Astrocyte (in vitro differentiated cells and primary cell): ENCODE data around the gene LMO7. TPM values are rescaled to one million over a fixed set of nuclear protein-coding genes. Genes with fewer than 3 reads are reported as not detected.

Experiments used
- DNase-seq: peaks from one replicate; pipeline ENCODE4 v3.0.0-alpha.2; 2010; ENCODE audit warnings: low read depth
- FAIRE-seq: peaks from 2 replicates; lab custom pipeline; 2011; peaks lifted over from hg19 to GRCh38; lab: Jason Lieb, UNC
- H2AFZ ChIP-seq: 2 replicates; pipeline ENCODE4 v1.6.0; 2012; ENCODE audit warnings: low read depth, low read length, inconsistent platforms
- H3K27ac ChIP-seq: 2 replicates; pipeline ENCODE4 v1.5.1; 2011; ENCODE audit warnings: low read depth, low read length, inconsistent platforms
- H3K27me3 ChIP-seq: 2 replicates; pipeline ENCODE4 v1.6.0; 2011; ENCODE audit warnings: low read length, inconsistent platforms; ENCODE audit not compliant: insufficient read depth
- H3K36me3 ChIP-seq: 2 replicates; pipeline ENCODE4 v1.5.1; 2011; ENCODE audit warnings: low read length, inconsistent platforms; ENCODE audit not compliant: insufficient read depth
- H3K4me1 ChIP-seq: 2 replicates; pipeline ENCODE4 v1.5.1; 2011; ENCODE audit warnings: low read length, inconsistent platforms; ENCODE audit not compliant: insufficient read depth
- H3K4me2 ChIP-seq: 2 replicates; pipeline ENCODE4 v1.6.0; 2012; ENCODE audit warnings: low read length, inconsistent platforms
- H3K4me3 ChIP-seq: 2 replicates; pipeline ENCODE4 v1.5.1; 2011; ENCODE audit warnings: low read depth, mild to moderate bottlenecking, low read length, inconsistent platforms; ENCODE audit not compliant: insufficient read depth
- H3K79me2 ChIP-seq: 2 replicates; pipeline ENCODE4 v1.6.0; 2012; ENCODE audit warnings: mild to moderate bottlenecking, low read length, inconsistent platforms; ENCODE audit not compliant: insufficient read depth
- H3K9ac ChIP-seq: 2 replicates; pipeline ENCODE4 v1.6.0; 2012; ENCODE audit warnings: mild to moderate bottlenecking, low read length, inconsistent platforms
- H3K9me3 ChIP-seq: 2 replicates; pipeline ENCODE4 v1.5.1; 2012; ENCODE audit warnings: low read depth, mild to moderate bottlenecking, low read length, inconsistent platforms; ENCODE audit not compliant: insufficient read depth
- H4K20me1 ChIP-seq: 2 replicates; pipeline ENCODE4 v1.6.0; 2012; ENCODE audit warnings: low read length, inconsistent platforms; ENCODE audit not compliant: insufficient read depth
- H3K27ac Mint-ChIP-seq: one replicate; pipeline ENCODE4 v1.8.0; 2021; ENCODE audit warnings: mild to moderate bottlenecking, mixed read lengths; ENCODE audit not compliant: unreplicated experiment
- H3K27me3 Mint-ChIP-seq: one replicate; pipeline ENCODE4 v1.8.0; 2021; ENCODE audit warnings: low read depth, mixed read lengths; ENCODE audit not compliant: unreplicated experiment
- H3K36me3 Mint-ChIP-seq: one replicate; pipeline ENCODE4 v1.8.0; 2021; ENCODE audit warnings: low read depth, mixed read lengths; ENCODE audit not compliant: unreplicated experiment
- H3K4me1 Mint-ChIP-seq: one replicate; pipeline ENCODE4 v1.8.0; 2021; ENCODE audit warnings: low read depth, mixed read lengths; ENCODE audit not compliant: unreplicated experiment
- H3K4me3 Mint-ChIP-seq: one replicate; pipeline ENCODE4 v1.8.0; 2021; ENCODE audit warnings: mild to moderate bottlenecking, moderate library complexity, mixed read lengths; ENCODE audit not compliant: unreplicated experiment
- H3K9me3 Mint-ChIP-seq: one replicate; pipeline ENCODE4 v1.8.0; 2021; ENCODE audit warnings: mild to moderate bottlenecking, mixed read lengths; ENCODE audit not compliant: unreplicated experiment
- CTCF ChIP-seq: IDR thresholded peaks from 2 replicates; pipeline ENCODE4 v1.5.1; 2011; ENCODE audit warnings: low read depth, mild to moderate bottlenecking, inconsistent platforms, low read length, moderate library complexity; ENCODE audit not compliant: insufficient read depth
- EZH2 ChIP-seq: IDR thresholded peaks from 2 replicates; pipeline ENCODE4 v1.6.1; 2012; ENCODE audit warnings: mild to moderate bottlenecking, low read length, inconsistent platforms; ENCODE audit not compliant: insufficient read depth
- total RNA-seq: library from RNA; stranded (reverse); gene quantifications from 2 replicates; pipeline ENCODE4 v1.2.1, GENCODE V29; 2021

The LMO7 gene
- total RNA-seq, 1 donor from 2014 or later, result 52.2 TPM

GRCh38 chr13:75705908-75706307 lies 69.8 kb downstream of the LMO7 start:
- Histone ChIP-seq H3K4me1 (peaks cover 23% of the 10 kb centered on the region), H2AFZ (no peak overlapping the region), H4K20me1 (peaks cover 48% of the 10 kb centered on the region), H3K79me2 (peaks cover 77% of the 10 kb centered on the region), H3K27me3 (no peaks in the 10 kb centered on the region), H3K4me2 (peak overlapping the region; percentile 60), H3K36me3 (no peaks in the 10 kb centered on the region), H3K27ac (peak overlapping the region; percentile 75), H3K9ac (peak overlapping the region; percentile 44), H3K9me3 (no peaks in the 10 kb centered on the region), H3K4me3 (no peak overlapping the region)
- FAIRE-seq (no peak), DNase-seq (no peak)
- H3K9me3 Mint-ChIP-seq, result no peaks in the 10 kb centered on the region
- peaks cover 2% of the 10 kb centered on the region for H3K36me3 Mint-ChIP-seq
- H3K4me3 Mint-ChIP-seq, result no peak overlapping the region
- no peaks in the 10 kb centered on the region for H3K27me3 Mint-ChIP-seq
- H3K27ac Mint-ChIP-seq, result no peak overlapping the region
- H3K4me1 Mint-ChIP-seq, result peaks cover 13% of the 10 kb centered on the region
- TF ChIP-seq CTCF (no peak), EZH2 (no peak)

- TF ChIP-seq EZH2 (no peak), CTCF (no peak)
- H3K9ac ChIP-seq, result no peak overlapping the region
- H3K9me3 ChIP-seq, result no peaks in the 10 kb centered on the region
- no peaks in the 10 kb centered on the region for H3K27me3 ChIP-seq
- FAIRE-seq (peak; percentile 43), DNase-seq (no peak)
- Mint-ChIP-seq H3K9me3 (peaks cover 2% of the 10 kb centered on the region), H3K4me1 (peaks cover 3% of the 10 kb centered on the region), H3K36me3 (peaks cover 14% of the 10 kb centered on the region), H3K27ac (no peak overlapping the region), H3K4me3 (no peak overlapping the region), H3K27me3 (no peaks in the 10 kb centered on the region)
- peaks cover 12% of the 10 kb centered on the region for H3K36me3 ChIP-seq
- H3K4me2 ChIP-seq, result no peak overlapping the region
- H3K27ac ChIP-seq, result no peak overlapping the region
- H4K20me1 ChIP-seq, result peaks cover 35% of the 10 kb centered on the region
- no peak overlapping the region for H3K4me3 ChIP-seq
- peaks cover 64% of the 10 kb centered on the region for H3K79me2 ChIP-seq
- H3K4me1 ChIP-seq, result peaks cover 9% of the 10 kb centered on the region
- no peak overlapping the region for H2AFZ ChIP-seq
Observed at GRCh38 chr13:75713852-75714251, 77.7 kb downstream of the LMO7 start.

GRCh38 chr13:75715601-75716523 lies 79.7 kb downstream of the LMO7 start:
- no peak overlapping the region for H3K4me3 ChIP-seq
- peaks cover 40% of the 10 kb centered on the region for H4K20me1 ChIP-seq
- H3K9me3 ChIP-seq, result no peaks in the 10 kb centered on the region
- H3K27ac ChIP-seq, result peak overlapping the region; percentile 90
- FAIRE-seq (no peak), DNase-seq (no peak)
- peaks cover 9% of the 10 kb centered on the region for H3K4me1 ChIP-seq
- H3K4me2 ChIP-seq, result peak overlapping the region; percentile 15
- TF ChIP-seq EZH2, result no peak
- H3K9me3 Mint-ChIP-seq, result peaks cover 5% of the 10 kb centered on the region
- H3K9ac ChIP-seq, result peak overlapping the region; percentile 52
- peaks cover 17% of the 10 kb centered on the region for H3K36me3 Mint-ChIP-seq
- H3K27me3 Mint-ChIP-seq, result no peaks in the 10 kb centered on the region
- H3K79me2 ChIP-seq, result peaks cover 81% of the 10 kb centered on the region
- peaks cover 3% of the 10 kb centered on the region for H3K4me1 Mint-ChIP-seq
- H3K27me3 ChIP-seq, result no peaks in the 10 kb centered on the region
- no peak overlapping the region for H2AFZ ChIP-seq
- peaks cover 14% of the 10 kb centered on the region for H3K36me3 ChIP-seq
- no peak overlapping the region for H3K4me3 Mint-ChIP-seq
- H3K27ac Mint-ChIP-seq, result peak overlapping the region; percentile 41
